H1 (cell line): ENCODE measurements around the gene MYOD1. TPM values are rescaled to one million over a fixed set of nuclear protein-coding genes. Genes with fewer than 3 reads are reported as not detected.

Experiments used
- POLR2AphosphoS5 ChIP-seq: IDR thresholded peaks from 2 replicates; pipeline ENCODE4 v1.6.1; 2011; ENCODE audit warnings: low read depth, low read length
- SIN3A ChIP-seq, 2 experiments: IDR thresholded peaks in 1 of 2; conservative IDR thresholded peaks in 1 of 2; 2 replicates each; pipeline ENCODE4 v1.6.1; 2011 to 2012; ENCODE audit warnings: low read length in 2 of 2, improper control_type of control experiment in 1 of 2, low read depth in 1 of 2, mild to moderate bottlenecking in 1 of 2
- TCF12 ChIP-seq: IDR thresholded peaks from 2 replicates; pipeline ENCODE4 v1.6.1; 2011; ENCODE audit warnings: low read depth, mild to moderate bottlenecking, low read length
- polyA plus RNA-seq, 7 experiments: library from polyadenylated mRNA; depleted of rRNA in 3 of 7; stranded (reverse) in 5 of 7; unstranded in 2 of 7; fragments of >200 nt in 5 of 7; fragments of 200-250 nt in 2 of 7; gene quantifications; 1 replicate in 5 of 7; 2 replicates in 1 of 7; 4 replicates in 1 of 7; pipeline versions ENCODE4 v1.2.1 to v1.2.3, GENCODE V29; 2011 to 2013; ENCODE audit warnings: missing spikeins in 2 of 7, mixed read lengths in 2 of 7
- total RNA-seq: library from RNA; stranded (reverse); fragmentation: NEBNext Ultra II Directional; extraction: Animal tissue kit (Norgen Biotek cat#: 25700); gene quantifications from 2 replicates; pipeline ENCODE4 v1.2.1, GENCODE V29; 2021
- TF ChIP-seq, protein P1 (sequence below), 3 experiments: IDR thresholded peaks; 1 replicate in 2 of 3; 2 replicates in 1 of 3; pipeline versions ENCODE4 v1.5.1 to v1.6.1; 2011; ENCODE audit warnings: low read length in 3 of 3, mild to moderate bottlenecking in 3 of 3, inconsistent platforms in 2 of 3, low read depth in 1 of 3, moderate library complexity in 1 of 3; ENCODE audit not compliant: insufficient read depth in 1 of 3; ENCODE audit errors: control extremely low read depth in 1 of 3

The MYOD1 gene
- total and polyA plus RNA-seq, 2 of the 8 experiments (the other 6 are each of a cell fraction or from before 2014, with no cell fraction given) = not detected

DNA sequence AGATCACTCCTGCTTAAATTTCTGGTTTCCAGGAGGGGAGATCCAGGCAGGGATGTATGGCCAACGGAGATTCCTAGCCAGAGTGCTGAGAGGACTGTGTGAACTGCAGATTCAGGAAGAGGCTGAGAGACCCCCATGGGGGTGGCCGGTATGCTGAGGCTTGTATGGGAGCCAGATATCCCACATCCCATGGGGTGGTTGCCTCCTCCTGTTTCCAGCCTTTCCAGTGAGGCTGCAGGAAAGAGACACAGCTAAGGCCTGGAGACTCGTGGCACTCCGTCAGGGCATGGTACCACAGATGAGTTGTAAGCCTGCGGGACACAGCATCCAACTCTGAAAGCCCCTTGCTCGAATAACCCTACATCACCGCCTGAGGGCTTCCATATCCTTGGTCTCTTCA lies 1.4 kb upstream of the MYOD1 start (continued):
- TF ChIP-seq TCF12 (no peak), POLR2AphosphoS5 (no peak), SIN3A (conservative IDR thresholded peaks at IDR 0.05 in 1 of 2, IDR thresholded peaks at IDR 0.05 in 1 of 2; ENCODE audit: low read depth in 1 of 2, low read length in 2 of 2) (no peak)
- TF ChIP-seq, protein P1, sequence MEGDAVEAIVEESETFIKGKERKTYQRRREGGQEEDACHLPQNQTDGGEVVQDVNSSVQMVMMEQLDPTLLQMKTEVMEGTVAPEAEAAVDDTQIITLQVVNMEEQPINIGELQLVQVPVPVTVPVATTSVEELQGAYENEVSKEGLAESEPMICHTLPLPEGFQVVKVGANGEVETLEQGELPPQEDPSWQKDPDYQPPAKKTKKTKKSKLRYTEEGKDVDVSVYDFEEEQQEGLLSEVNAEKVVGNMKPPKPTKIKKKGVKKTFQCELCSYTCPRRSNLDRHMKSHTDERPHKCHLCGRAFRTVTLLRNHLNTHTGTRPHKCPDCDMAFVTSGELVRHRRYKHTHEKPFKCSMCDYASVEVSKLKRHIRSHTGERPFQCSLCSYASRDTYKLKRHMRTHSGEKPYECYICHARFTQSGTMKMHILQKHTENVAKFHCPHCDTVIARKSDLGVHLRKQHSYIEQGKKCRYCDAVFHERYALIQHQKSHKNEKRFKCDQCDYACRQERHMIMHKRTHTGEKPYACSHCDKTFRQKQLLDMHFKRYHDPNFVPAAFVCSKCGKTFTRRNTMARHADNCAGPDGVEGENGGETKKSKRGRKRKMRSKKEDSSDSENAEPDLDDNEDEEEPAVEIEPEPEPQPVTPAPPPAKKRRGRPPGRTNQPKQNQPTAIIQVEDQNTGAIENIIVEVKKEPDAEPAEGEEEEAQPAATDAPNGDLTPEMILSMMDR (IDR thresholded peaks at IDR 0.05; ENCODE audit: control extremely low read depth in 1 of 3, insufficient read depth in 1 of 3, low read depth in 1 of 3, low read length in 3 of 3) = no peak
